Activated CD8-positive, alpha-beta memory T cell treated with anti-CD3 and anti-CD28 coated beads for 24 hours (primary cell): ENCODE results near the gene ZNF835.

Experiments
- DNase-seq: peaks from one replicate; pipeline ENCODE4 v3.0.0-alpha.2; 2020

The ZNF835 gene

DNA sequence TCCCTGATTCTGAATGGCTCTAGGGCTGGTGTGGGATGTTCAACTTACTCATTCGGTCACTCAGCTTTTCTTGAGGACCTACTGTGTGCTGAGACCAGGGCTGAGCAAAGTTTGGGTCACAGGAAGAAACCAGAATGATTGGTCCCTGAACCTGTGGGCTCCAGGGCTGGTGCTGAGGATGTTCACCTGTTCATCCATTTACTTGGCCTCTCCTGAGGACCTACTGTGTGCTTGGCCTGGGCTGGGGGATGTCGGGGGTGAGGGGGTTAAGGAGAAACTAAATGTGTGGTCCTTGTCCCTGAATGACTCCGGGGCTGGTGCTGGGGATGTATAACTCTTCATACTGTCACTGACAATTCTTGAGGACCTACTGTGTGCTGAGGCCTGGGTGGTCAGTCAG lies 10.3 kb downstream of the ZNF835 start:
- DNase-seq: no peak

DNA sequence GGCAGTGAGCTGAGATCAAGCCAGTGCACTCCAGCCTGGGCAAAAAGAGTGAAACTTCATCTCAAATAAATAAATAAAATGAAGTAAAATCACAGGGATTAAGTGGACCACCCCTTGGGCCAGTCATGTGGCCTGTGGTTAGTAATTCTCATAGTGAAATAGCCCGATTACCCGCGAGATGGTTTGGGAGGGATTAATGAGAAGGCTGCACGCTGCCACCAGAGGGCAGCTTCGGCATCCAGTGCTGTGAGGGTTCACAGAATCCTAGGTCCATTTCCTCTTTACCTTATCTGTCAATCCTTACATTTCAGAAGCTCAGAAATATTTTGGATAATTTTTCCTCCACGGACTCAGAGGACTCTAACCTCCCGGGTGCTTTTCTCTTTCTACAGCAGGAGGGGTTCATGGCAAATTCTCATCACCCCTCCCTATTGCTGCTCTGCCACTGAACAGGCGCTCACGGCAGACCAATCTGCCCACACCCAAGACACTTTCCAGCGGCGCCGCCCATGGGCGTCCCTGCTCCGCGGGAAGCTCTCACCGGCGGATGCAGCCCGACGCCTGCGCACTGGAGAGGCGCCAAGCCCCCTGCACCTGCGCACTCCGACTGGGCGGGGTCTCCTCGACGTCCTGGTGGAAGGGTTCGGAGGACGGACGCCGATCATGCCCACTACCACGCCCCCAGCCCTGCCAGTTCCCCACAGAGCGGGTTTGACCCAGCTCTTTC lies 11.0 kb downstream of the ZNF835 start:
- no peak for DNase-seq

DNA sequence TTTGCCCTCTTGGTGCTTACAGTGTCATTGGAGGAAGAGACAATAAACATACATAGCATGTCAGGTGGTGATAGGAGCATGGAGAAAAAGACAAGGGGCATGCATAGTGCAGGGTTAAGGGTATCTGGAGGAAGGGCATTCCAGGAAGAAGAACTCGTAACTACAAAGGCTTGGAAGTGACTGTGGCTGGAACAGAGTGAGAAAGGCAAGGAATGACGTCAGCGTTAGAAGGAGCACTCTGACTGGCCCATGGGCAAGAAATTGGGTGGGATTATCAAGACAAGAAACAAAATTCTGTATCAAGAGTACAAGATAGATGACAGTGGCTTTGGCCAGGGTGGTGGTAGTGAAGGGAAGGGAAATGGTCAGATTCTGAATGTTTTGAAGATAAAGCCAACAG lies 17.4 kb downstream of the ZNF835 start:
- DNase-seq: no peak

DNA sequence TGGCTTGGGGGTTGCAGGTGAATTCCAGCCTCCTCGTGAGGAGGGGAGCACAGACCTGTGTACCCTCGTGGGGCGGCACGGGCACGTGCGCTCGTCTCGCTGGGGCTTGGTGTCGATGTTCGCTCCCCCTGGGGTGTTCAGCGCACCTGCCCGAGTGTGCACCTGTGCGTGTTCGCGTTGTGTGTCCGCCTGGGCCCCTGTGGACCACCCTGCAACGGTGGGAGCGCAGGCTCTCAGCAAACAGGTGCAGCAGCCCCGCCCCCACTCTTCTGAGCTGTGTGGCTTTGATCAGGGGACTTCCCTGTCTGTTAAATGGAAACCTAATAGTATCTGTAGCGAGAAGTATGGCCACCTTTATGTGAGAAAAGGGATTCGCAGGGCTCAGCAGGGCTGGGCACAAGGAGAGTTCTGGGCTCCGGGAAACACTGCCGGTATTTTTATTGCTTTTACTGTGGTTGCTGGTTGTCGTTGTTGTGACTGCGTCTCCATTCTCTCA lies 28.0 kb downstream of the ZNF835 start:
- no peak for DNase-seq

DNA sequence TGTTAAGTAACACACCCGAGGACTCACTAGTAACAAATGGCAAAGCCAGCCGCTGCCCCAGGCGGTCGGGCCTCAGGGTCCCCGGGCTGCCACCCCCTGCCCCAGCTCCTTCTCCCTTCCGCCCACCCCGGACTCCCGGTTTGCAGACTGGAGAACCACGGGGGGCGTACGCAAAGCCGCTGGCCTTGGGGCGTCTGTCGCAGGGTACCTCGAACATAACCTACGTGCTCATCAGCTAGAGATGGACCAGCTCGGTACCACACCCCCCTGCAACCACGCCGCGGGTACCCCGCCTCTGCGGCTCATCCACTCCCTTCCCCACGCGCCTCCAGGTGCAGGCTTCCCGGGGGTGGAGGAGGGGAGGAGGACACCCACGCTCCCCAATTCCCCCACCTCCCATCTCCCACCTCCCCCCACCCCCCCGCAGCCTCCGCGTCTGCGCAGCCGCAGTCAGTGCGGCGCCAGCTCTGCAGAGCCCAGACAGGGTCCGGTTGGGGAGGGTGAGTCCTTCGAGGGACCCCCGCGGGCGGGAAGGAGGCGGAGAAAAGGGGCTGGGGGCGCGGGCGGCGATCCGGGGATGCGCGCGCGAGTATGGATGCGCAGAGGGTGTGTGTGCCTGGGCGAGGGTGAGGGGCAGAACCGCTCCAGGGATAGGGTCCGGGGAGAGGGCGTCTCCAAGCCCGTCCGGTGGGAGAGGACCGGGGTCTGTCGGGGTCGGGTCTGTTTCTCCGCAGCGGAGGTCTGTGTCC lies 28.7 kb downstream of the ZNF835 start, which contains the start of gene SMIM17:
SMIM17 (plus strand) TSS at position 449 of the 749 bp plus-strand sequence. CDS start 2,509 bp downstream, outside the sequence.
- DNase-seq: no peak

DNA sequence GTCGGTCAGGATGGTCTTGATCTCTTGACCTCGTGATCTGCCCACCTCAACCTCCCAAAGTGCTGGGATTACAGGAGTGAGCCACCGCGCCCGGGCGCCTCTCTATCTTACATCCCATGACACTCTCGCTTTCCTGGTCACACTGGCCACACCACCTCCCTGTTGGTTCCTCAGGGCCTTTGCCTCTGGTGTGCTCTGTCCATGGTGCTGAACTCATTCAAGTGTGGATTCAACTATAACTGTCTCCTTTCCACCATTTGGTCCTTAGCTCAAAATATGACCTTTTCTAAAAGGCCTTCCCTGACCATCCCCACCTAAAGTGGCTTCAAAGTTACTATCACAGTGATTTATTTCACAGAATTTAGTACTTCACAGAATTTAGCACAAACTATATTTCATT lies 32.3 kb downstream of the ZNF835 start:
- no peak for DNase-seq

DNA sequence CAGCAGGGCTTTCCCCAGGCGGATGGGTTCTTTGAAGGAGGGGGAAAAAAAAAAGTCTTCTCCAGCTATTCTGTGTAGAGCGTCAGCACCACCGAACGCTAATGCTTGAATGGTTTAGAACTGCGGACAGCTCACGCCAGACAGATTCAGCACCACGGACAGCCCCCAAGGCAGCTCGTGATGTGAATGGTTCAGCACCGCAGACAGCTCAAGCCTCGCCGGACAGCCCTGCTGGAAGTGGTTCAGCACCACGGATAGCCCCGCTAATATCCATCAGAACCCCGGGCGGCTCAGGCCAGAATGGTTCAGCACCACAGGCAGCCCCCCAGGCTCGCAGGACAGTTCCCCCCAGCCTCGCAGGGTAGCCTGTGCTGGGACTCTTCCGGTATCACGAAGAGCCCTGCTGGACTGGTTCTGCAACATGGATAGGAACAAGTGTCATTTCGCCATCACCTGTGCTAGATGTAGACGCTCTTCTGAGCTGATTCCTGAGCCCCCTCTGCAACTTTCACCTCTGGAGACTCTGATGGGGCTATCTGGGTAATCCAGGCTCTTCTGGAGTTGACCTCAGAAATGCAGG lies 33.5 kb downstream of the ZNF835 start:
- peak; percentile 59 for DNase-seq

DNA sequence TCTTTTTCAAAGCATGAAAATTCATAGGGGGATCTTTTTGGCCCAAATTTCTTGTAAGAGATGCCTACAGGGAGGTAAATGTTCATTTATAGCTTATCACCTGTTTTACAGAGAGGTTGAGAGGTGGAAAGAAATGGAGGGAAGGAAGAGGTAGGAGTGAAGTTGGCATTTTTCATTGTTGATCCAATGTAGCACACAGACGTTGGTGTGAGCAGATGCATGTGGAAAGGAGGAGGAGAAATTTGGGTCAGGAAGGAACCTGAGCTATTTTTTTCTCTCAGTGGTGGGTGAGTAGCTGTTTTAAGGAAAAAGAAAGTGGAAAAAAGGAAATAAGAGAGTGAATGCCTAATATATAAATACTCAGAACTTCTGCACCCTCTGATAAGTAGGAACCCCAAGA lies 38.5 kb downstream of the ZNF835 start:
- no peak for DNase-seq

DNA sequence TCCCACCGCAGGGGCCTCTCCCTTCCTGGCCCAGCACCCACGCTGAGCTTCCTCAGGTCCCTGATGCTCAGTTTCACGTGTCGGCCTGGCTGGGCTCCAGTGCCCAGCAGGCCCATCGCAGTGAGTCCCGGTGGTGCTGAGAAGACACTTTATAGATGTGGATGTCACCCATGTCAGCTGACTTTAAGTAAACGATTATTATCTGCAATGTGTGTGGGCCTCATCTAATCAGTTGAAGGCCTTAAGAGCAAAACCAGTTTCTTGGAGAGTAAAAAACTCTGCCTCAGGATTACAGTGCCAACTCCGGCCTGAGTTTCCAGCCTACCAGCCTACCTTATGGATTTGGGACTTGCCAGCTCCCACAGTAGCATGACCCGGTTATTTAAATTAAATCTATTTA lies 45.8 kb downstream of the ZNF835 start:
- DNase-seq: no peak

DNA sequence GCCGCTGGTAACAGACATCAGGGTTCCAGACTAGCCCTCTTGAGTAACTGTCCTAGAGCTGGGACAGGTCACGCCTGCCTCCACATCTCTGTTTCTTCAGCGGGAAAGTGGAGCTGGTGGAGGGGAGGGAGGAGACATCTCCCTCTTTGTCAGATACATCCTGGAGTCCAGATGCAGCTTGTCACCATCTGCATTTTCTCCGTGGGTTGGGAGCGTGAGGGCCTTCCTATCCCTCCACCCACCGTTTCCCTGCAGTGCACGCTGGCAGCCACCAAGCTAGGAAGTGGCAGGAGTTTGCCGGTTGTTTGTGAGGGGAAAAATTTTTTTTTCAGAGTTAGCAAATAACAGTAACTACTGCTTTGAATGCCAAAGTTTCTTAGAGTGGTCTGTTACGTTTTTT lies 48.6 kb downstream of the ZNF835 start:
- DNase-seq: no peak

DNA sequence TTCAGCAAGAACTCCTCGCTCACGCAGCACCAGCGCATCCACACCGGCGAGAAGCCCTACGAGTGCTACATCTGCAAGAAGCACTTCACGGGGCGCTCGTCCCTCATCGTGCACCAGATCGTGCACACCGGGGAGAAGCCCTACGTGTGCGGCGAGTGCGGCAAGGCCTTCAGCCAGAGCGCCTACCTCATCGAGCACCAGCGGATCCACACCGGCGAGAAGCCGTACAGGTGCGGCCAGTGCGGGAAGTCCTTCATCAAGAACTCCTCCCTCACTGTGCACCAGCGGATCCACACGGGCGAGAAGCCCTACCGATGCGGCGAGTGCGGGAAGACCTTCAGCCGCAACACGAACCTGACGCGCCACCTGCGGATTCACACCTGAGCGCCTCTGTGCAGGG lies 49.2 kb downstream of the ZNF835 start:
- no peak for DNase-seq

DNA sequence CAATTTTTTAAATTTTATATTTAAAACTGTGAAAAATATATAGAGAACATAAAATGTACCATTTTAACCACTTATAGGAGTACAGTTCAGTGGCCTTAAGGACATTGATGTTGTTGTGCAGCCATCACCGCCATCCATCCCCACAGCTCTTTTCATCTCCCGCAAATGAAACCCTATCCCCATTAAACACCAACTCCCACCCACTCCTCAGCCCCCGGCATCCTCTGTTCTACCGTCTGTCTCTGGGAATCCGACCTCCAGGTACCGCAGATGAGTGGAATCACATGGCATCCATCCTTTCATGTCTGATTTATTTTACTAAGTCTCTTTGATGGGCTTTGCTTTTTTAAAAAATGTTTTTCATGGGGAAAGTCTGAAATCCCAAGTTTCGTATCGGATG lies 52.4 kb downstream of the ZNF835 start:
- DNase-seq: no peak

DNA sequence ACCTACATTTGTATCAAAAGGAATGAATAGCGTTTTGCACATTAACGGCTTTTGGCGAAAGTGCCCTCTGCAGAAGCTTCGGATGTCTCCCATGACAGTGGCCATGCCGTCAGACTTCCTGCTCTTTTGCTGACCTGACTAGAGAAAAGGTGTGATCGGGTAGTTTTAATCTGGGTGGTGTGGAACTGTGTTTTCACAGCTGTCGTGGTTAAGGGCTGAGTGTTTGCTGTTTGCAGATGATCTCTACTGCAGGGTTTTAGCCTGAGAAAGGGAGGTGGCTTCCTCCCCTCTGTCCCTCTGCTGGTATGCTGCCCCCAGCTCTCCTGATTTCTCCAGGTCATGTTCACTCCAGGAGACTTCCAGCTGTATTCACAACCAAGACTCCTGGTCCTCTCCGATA lies 54.0 kb downstream of the ZNF835 start:
- no peak for DNase-seq

DNA sequence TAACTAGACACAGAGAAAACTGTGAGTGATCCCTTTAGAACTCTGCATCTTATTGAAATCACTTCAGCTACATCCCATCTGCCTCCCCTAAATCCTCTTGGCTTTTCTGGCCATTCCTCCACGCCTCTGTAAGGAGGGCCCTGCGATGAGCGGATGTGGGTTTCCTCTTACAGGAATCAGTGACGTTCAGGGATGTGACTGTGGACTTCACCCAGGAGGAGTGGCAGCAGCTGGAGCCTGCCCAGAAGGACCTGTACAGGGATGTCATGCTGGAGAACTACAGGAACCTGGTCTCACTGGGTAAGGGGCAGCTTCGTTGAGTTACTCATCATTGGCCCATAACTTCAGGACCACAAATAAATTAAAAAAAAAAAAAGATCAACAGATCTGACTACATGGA lies 57.9 kb downstream of the ZNF835 start:
- DNase-seq: no peak

DNA sequence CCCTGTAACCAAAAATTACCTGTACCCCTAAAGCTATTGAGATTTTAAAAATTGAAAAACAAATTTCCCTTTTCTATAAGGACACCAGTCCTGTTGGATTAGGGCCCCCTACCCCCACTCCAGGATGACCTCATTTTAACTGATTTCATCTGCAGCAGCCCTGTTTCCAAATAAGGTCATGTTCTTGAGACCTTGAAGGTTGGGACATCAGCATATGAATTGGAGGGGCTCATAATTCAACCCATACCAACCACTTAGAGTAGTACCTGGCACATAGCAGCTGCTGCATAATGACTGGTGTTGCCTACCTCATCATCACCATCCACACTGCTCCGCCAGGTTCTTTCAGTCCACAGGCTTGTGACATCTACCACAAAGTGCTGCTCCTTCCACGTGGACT lies 58.8 kb downstream of the ZNF835 start:
- no peak for DNase-seq
